GM19395 (cell line): ENCODE data around the gene ATXN10.
A peak's percentile ranks its signal among the peaks of the same experiment; 100 is the strongest.

ENCODE experiments used
- ATAC-seq: cut with Tn5 transposase; IDR thresholded peaks from one replicate; pipeline ENCODE4 v1.9.1; 2021; ENCODE audit warnings: mild to moderate bottlenecking, moderate library complexity; ENCODE audit not compliant: unreplicated experiment

Gene ATXN10

DNA sequence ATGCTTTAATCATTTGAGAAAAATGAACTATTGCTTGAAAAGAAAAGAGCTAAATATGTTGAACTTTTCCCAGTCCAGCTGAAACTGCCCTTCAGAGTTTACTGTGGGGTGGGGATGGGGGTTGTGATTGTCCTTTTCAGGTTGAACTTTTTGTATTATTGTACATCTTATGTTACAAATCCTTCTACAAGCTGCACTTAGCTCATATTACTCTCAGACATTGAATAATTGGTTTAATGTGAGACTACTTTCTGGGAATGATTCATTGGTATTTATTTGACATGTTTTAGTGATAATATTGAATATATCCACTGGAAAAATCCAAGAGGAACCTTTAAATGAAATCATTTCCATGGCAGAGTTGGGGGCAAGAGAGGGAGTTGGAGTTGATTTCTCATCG lies 84.9 kb downstream of the ATXN10 start:
- ATAC-seq, result no peak

DNA sequence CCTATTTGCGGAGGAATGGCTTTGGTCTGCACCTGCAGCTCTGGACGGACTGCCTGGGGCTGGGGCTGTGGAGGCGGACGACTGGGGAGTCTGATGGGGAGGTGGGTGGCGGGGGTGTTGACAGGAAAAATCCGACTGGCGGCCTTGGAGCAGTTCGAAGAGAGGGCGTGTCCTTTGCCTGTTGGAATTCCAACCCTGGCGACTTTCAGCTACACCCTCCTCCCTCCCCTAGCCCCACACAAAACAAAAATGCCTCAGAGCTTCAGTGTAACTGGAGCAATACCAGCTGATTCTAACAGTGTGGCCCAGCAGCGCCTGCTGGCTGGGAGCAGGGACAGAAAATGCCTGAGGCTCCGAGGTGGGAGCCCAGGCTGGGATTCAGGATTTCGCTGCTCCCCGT lies 85.4 kb downstream of the ATXN10 start:
- no peak for ATAC-seq

DNA sequence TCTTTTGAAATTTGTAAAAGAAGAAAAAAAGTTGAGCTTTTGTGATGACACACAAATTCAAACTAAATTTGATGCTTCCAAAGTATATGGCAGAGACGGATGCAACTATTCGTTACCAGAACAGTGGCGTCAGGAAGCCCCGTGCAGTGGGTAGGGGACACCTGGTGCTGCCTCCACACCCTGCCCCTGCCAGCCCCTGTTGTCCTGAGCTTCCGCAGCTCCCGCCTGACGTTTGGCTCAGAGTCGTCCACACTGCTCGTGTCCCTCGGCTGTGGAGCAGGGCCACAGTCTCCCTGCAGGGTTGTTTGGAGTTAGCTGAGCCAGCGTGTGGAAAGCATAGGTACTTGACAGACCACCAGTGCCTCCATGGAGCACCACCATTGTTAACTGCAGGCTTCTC lies 86.3 kb downstream of the ATXN10 start:
- ATAC-seq, result no peak

DNA sequence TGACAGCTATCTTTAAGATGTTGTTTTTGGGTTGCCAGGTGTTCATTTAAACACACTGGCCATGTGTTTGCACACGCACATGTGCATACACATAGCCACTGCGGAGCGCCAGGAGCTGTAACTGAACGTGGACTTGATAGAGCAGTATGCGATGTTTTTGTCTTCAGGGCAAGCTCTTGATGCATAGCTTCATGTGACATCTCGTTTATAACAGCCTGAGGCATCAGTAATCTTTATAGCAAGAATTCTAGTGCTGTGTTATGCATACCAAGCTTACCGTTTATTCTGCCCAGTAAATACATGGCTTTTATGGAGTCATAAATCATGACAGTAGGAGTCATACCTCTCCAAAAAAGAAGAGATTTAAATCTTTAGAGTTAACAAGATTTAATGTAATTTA lies 87.0 kb downstream of the ATXN10 start:
- no peak for ATAC-seq

DNA sequence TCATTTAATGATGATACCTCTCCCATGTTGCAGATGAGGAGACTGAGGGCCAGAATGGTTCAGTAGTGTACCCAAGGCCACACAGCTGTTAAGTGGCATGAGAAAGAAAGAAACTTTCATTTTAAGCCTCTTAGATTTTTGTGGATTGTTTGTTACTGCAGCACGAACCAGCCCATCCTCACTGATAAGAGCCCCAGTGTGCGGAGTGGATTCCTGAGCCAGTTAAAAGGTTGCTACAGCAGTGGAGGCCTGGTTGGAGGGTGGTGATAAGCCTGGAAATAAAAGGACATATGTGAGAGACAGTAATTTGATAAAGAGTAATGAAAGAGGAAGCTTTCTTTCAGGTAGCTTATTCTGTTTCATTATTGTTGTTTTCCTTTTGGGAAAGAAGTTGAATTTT lies 89.0 kb downstream of the ATXN10 start:
- no peak for ATAC-seq

DNA sequence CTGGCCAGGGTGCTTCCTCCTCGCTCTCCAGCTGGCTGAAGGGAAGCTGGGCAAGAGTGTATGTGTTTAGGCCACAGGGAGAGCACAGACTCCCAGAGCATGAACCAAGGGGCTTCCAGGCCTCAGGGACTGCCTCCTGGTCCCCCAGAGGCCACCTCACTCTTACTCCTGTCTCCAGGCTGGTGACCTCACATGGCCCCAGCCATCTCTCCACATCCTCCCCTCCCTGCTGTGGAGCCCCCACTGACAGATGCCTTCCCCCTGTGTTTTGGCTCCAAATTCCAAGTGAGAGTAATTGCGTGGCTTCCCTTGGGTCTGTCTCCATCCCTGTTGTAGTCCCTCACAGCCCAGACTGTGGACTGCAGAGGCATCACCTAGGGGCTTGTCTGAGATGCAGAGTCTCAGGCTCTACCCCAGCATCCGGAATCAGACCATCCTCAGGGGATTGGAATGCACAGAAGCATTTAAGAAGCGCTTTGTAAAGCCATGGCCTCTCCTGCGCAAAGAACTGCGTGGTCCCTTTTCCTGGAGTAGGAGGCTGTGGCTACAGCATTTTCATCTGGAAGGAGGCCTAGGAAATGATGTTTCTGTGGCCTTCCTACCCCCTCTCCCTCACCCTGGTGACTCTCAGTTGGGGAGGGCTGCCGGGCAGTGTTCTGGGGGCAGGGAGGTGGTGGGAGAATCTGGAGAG lies 91.1 kb downstream of the ATXN10 start:
- no peak for ATAC-seq

DNA sequence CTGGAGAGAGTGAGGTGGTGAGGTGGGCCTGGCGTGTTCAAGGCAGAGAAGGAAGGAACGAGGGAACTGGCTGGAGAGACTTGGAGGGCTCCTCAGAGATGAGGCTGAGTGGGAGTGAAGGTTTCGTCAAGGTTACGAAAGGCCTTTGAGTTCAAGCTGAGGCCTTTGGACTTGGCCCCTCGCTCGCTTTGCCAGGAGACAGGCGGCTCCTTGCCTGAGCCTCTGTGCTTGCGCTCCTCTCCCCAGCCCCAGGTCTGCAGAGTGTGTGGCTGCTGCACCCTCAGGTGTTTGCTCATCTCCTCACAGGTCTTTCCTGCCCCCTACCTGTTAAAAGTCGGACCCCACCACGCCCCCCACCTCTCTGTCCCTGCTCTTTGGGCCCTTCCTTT lies 91.6 kb downstream of the ATXN10 start:
- ATAC-seq, result no peak

GRCh38 chr22:45768490-45768889 lies 96.9 kb downstream of the ATXN10 start:
- ATAC-seq, result no peak

GRCh38 chr22:45769569-45770210 lies 98.1 kb downstream of the ATXN10 start:
- ATAC-seq, result no peak

DNA sequence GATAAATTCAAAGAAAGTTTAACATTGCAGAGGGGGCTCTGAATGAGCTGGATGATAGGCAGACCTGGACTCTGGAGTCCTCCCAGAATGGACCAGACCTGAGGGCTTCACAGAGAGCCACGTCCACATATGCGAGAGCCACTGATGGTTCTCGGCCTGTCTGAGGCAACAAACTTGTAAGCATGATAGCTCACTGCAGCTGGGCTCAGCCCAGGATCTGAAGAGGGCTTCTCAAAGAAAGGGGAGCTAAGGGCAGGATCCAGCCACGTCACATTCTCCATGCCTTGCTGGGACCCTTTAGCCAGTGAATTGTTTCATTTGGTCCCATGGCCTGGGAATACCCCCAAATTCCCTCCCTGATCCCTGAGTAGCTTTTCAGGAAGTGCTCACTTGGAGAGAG lies 98.9 kb downstream of the ATXN10 start:
- ATAC-seq, result no peak

DNA sequence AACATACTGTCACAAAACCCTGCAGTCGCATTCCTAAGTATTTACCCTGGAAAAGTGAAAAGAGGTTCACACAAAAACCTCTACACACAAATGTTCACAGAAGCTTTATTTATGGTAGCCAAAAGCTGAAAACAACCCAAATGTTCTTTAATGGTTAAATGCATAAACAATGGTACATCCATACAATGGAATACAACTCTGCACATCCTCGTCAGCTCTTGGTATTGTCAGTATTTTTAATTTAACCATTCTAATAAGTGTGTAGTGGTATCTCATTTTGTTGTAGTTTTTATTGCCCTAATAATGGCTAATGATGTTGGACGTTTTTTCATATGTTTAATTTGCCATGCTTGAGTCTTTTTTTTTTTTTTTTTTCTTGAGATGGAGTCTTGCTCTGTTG lies 99.4 kb downstream of the ATXN10 start:
- no peak for ATAC-seq

DNA sequence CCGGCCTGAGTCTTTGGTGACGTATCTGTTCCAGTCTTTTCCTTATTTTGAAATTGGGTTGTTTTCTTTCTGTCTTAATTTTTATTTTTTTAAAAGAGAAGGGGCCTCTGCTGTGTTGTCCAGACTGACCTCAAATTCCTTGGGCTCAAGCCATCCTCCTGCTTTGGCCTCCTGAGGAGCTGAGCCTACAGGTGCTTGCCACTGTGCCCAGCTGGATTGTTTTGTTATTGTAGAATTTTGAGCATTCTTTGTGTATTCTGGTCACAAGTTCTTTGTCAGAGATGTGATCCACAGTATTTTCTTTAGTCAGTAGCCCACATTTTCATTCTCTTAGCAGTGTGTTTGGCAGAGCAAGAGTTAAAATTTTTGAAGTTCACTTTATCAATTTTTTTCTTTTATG lies 100.1 kb downstream of the ATXN10 start:
- ATAC-seq, result no peak

DNA sequence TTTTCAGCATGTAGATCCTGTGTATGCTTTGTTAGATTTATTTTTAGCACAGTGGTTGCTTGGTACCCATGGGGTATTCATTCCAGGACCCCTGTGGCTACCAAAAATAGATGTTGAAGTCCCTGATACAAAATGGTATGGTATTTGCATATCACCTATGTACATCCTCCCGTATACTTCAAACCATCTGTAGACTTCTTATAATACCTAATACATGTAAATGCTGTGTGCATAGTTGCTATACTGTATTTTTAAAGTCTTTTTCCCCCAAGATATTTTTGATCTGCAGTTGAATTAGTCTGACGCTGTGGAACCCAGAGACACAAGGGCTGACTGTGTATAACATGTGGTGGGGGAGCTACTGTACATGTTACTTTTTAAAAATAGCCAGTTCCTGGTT lies 101.1 kb downstream of the ATXN10 start:
- ATAC-seq, result no peak

DNA sequence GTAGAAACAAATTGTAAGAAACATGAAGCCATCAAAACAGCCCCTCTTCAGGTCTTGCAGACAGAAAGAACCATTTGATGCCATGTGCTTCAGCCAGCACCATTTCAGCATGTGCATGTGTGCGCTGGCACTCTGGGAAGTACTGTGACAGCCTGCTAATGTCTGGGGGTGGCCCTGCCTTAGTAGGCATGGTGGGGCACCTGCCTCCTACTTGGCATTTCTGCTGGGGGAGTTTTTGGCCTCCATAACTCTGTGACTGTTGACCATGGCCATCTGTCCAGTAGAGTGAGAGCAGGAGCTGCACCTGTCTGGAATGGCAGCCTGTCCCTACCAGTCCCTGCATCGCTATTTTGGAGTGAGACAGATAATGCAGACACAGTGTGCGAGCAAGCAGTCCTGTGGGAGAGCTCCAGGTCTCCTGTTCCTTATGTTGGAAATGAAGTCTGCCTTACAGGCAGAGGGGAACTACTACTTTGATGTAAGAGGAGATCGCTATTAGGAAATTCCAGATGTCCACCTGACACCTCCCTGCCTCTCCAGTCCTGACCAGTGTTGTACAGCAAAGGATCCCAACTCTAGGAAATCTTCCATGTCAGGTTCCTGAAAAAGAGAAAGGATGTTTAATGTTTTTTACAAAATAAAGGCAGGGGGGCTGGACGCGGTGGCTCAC lies 102.5 kb downstream of the ATXN10 start:
- ATAC-seq, result no peak

DNA sequence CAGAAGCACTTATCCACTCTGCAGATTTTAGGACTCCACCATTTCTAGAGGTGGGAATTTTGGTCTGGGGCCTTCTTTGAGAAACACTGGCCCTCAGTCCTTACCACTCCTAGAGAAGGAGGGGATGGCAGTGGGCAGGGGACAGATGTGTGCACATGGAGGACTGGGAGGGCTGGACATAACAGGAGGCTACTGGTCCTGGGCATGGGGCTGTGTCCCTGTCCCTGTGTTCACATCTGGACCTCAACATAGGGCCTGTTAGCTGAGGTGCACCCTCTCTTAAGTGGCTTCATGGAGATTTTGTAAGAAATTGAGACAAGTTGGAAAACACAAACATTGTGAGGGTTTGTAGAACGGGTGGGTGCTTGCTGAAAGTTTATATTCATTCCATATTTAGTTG lies 103.4 kb downstream of the ATXN10 start:
- no peak for ATAC-seq

DNA sequence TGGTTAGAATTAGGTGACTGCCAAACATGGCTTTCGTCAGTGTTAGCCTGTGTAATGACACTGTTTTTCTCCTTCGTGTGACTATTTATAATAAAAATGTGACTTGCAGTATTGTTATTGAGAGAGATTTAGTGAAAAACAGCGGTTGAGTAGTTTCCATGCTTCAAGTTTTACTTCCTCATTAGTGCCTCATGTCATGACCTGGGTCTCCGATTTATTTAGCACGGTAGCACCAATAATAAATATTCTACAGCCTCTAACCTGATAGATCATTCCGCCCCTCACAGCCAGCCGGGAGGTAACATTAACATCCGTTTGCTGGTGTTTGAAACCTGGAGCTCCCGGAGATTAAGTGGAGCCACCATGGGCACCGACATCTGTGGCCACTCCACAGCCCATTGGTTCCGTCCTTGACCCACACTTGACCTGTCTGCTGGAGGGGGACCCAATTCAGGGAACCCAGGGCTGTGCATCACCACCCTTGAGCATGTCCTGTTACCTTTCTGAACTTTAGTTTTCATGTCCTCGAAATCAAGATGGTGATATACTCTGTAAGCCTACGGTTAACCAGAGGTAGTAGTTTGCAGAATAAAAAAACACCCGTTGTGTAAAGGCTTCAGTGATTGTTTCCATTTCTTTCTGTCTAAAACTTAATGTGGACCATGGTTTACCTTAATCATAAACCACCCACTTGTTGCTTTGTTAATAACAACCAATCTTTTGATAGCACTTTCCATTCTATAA lies 104.1 kb downstream of the ATXN10 start:
- peak; percentile 66 for ATAC-seq

- ATAC-seq, result no peak
These were observed 104.6 kb downstream of the ATXN10 start for GRCh38 chr22:45776313-45776585.

DNA sequence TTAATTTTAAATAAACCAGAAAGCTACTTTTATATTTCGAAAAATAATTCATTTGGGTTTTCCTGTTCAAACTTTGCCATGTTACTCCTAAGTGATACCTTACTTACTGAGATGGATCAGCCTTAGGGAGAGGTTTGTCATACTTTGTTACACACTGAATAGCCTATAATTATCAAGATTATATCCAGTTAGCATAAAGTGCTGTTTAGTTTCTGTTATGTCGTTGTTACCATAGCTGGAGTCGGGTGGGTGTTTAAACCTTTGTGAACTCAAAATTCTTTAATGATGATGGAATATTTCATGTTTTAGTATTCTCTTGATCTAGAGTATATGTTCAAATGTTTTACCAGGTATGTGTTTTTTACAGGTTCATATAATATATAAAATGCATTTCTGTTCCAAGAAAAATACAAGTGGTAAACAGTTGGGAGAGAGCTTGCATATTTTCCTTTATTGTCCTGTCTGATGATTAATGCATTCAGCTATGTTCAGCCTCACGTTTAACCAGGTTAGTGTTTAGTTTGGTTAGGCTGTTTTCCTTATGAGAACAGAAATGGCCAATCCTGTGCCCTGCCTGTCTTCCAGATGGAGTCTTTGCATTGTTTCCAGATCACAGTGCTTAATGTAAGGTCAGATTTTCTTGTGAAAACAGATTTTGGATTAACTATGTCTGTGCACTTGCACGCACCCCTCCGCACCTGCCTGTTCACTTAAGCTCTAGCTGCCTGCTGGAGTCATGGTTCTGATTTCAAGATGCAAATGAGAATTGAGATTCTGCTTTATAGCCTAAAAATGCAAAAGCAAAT lies 105.6 kb downstream of the ATXN10 start:
- ATAC-seq, result no peak

DNA sequence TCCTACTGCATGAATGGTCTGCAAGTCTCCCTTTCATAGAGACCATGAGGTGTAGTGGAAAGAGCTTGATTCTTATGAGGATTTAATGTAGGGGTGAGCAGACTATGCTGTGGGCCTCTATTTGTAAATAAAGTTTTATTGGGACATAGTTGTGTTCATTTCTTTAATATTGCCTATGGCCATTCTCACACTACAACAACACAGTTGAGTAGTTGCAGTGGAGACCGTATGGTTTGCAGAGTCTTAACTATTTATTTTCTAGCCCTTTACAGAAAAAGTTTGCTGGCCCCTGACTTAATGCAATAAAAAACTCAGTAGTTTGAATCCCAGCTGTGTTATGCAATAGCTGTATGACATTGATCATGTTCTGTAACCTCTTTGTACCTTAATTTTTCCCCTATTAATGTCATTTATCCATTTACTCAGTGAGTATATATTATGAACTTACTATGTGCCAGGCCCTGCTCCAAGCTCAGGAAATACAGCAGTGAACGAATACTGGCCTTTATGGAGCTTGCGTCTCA lies 106.3 kb downstream of the ATXN10 start:
- no peak for ATAC-seq

GRCh38 chr22:45781459-45781858 lies 109.8 kb downstream of the ATXN10 start:
- ATAC-seq, result no peak

DNA sequence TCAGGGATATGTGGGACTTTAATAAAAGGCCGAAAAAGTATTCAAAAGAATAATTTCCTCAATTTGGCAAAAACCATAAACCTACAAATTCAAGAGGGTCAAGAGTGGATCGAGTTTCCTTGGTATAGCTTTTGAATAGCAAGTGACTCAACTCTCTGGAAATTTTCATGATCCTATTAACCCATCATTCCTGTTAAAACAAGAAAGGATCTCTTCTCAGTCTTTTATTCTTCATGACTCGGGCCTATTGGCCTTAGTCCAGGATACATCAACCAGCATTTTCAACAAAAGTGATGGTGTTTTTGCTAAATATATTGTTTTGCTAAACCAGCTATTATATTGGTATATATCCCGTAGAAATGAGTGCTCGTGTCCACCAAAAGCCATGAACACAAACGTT lies 110.3 kb downstream of the ATXN10 start:
- no peak for ATAC-seq
